Activated naive CD4-positive, alpha-beta T cell treated with anti-CD3 and anti-CD28 coated beads, Interleukin-2, amount 10 ng/mL, durations not matched to agents 7 days and 5 days (primary cell): ENCODE data around the gene MCC.

Experiments used
- CTCF ChIA-PET: fragments of 350-600 bp; sonication (Branson Sonifier 250); formaldehyde crosslinking; loops from one replicate; lab custom pipeline; 2021; ENCODE audit warnings: antibody characterized with exemption; lab: Charles Lee
- DNase-seq: peaks from one replicate; pipeline ENCODE4 v3.0.0-alpha.2; 2020
- H3K27ac Mint-ChIP-seq: one replicate; pipeline ENCODE4 v1.8.0; 2021; ENCODE audit warnings: mild to moderate bottlenecking, moderate library complexity, mixed read lengths
- H3K27me3 Mint-ChIP-seq: one replicate; pipeline ENCODE4 v1.8.0; 2021; ENCODE audit warnings: mild to moderate bottlenecking, mixed read lengths
- H3K36me3 Mint-ChIP-seq: one replicate; pipeline ENCODE4 v1.8.0; 2021; ENCODE audit warnings: mixed read lengths
- H3K4me1 Mint-ChIP-seq: one replicate; pipeline ENCODE4 v1.8.0; 2021; ENCODE audit warnings: mixed read lengths
- H3K4me3 Mint-ChIP-seq: one replicate; pipeline ENCODE4 v1.8.0; 2021; ENCODE audit warnings: mild to moderate bottlenecking, moderate library complexity, mixed read lengths
- H3K9me3 Mint-ChIP-seq: one replicate; pipeline ENCODE4 v1.8.0; 2021; ENCODE audit warnings: mixed read lengths

Gene MCC

GRCh38 chr5:113112435-113112834 is 375.8 kb downstream of the MCC start:
- Mint-ChIP-seq H3K27me3 (peaks cover 5% of the 10 kb centered on the region), H3K4me1 (no peaks in the 10 kb centered on the region), H3K27ac (no peak overlapping the region), H3K36me3 (no peaks in the 10 kb centered on the region), H3K4me3 (no peak overlapping the region), H3K9me3 (no peaks in the 10 kb centered on the region)
- CTCF ChIA-PET = no interaction called here
- no peak for DNase-seq

DNA sequence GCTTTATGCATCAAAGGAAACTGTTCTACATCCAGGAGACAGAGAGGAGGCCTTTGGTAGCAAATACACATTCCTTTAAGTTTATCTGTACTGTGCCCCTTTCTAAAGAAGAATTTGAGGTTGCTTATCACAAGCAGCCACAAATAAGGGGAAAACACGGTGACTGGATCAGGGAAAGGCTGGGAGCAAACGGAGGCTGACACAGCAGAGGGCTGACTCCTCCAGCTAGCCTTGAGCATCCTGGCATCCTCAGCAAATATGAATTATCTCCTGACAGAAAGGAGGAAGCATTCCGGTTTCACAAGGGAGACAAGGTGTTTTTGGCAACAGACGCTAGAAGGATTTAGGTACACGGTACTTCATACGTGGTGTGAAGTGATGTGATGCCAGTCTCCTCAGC is 378.1 kb downstream of the MCC start:
- Mint-ChIP-seq H3K36me3 (no peaks in the 10 kb centered on the region), H3K27me3 (no peaks in the 10 kb centered on the region), H3K9me3 (no peaks in the 10 kb centered on the region), H3K27ac (no peak overlapping the region), H3K4me3 (no peak overlapping the region), H3K4me1 (no peaks in the 10 kb centered on the region)
- DNase-seq = no peak
- CTCF ChIA-PET = no interaction called here

GRCh38 chr5:113109344-113109743 is 378.9 kb downstream of the MCC start:
- no peak for DNase-seq

GRCh38 chr5:113108485-113108884 is 379.8 kb downstream of the MCC start:
- no peaks in the 10 kb centered on the region for H3K36me3 Mint-ChIP-seq
- H3K4me3 Mint-ChIP-seq = no peak overlapping the region
- H3K27ac Mint-ChIP-seq = no peak overlapping the region
- H3K9me3 Mint-ChIP-seq = no peaks in the 10 kb centered on the region
- no peaks in the 10 kb centered on the region for H3K27me3 Mint-ChIP-seq
- no peaks in the 10 kb centered on the region for H3K4me1 Mint-ChIP-seq
- CTCF ChIA-PET = no interaction called here
- no peak for DNase-seq

More at GRCh38 chr5:113109344-113109743, 378.9 kb downstream of the MCC start:
- H3K27me3 Mint-ChIP-seq = no peaks in the 10 kb centered on the region
- H3K9me3 Mint-ChIP-seq = no peaks in the 10 kb centered on the region
- CTCF ChIA-PET = no interaction called here
- no peaks in the 10 kb centered on the region for H3K36me3 Mint-ChIP-seq
- no peaks in the 10 kb centered on the region for H3K4me1 Mint-ChIP-seq
- H3K4me3 Mint-ChIP-seq = no peak overlapping the region
- H3K27ac Mint-ChIP-seq = no peak overlapping the region

- no peak overlapping the region for H3K27ac Mint-ChIP-seq
- no peaks in the 10 kb centered on the region for H3K9me3 Mint-ChIP-seq
- H3K36me3 Mint-ChIP-seq = no peaks in the 10 kb centered on the region
- peaks cover under 1% of the 10 kb centered on the region for H3K27me3 Mint-ChIP-seq
- H3K4me1 Mint-ChIP-seq = no peaks in the 10 kb centered on the region
- CTCF ChIA-PET = no interaction called here
- DNase-seq = no peak
- H3K4me3 Mint-ChIP-seq = no peak overlapping the region
These were observed 381.4 kb downstream of the MCC start for GRCh38 chr5:113106821-113107220.

DNA sequence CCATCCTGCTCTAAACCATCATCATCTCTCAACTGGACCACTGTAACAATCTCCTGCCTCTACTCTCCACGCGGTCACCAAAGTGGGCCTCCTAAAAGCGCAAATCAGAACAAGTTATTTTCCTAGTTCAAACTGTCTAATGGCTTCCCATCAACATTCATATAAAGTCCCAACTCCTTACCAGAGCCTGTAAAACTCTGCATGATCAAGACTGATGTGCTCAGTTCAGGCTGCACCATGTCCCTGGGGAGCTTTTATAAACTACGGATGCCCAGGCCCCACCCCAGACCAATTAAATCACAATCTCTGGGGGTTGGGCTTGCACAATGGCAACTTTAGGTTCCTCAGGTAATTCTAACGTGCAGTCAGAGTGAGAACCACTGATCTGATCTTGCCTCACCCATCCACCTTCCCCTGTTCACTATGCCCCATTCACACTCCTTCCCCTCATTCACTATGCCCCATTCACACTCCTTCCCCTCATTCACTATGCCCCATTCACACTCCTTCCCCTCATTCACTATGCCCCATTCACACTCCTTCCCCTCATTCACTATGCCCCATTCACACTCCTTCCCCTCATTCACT is 382.5 kb downstream of the MCC start:
- CTCF ChIA-PET = no interaction called here
- no peak for DNase-seq
- H3K27me3 Mint-ChIP-seq = peaks cover 3% of the 10 kb centered on the region
- H3K27ac Mint-ChIP-seq = no peak overlapping the region
- H3K4me1 Mint-ChIP-seq = no peaks in the 10 kb centered on the region
- no peaks in the 10 kb centered on the region for H3K36me3 Mint-ChIP-seq
- H3K9me3 Mint-ChIP-seq = no peaks in the 10 kb centered on the region
- no peak overlapping the region for H3K4me3 Mint-ChIP-seq

DNA sequence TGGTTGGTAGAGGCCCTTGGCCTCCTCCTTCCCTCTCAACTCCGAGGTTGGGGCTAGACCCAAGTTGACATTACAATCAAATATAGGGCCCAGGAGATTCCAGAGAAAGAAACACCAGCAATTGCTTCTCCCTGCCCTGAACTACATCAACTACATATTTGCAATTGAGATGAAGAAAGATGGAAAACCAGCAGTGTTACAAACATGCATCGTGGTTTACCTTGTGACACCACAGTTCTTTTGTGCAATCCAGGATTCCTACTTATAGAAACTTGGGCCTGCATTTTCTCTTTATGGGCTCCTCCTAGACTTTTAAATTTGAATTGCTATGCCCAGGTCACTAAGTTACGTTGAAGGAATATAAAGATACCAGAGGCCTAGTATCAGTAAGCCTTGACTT is 384.9 kb downstream of the MCC start:
- H3K36me3 Mint-ChIP-seq = no peaks in the 10 kb centered on the region
- no peaks in the 10 kb centered on the region for H3K4me1 Mint-ChIP-seq
- CTCF ChIA-PET = no interaction called here
- peaks cover 3% of the 10 kb centered on the region for H3K27me3 Mint-ChIP-seq
- no peak overlapping the region for H3K27ac Mint-ChIP-seq
- DNase-seq = no peak
- H3K4me3 Mint-ChIP-seq = no peak overlapping the region
- no peaks in the 10 kb centered on the region for H3K9me3 Mint-ChIP-seq

- Mint-ChIP-seq H3K27ac (no peak overlapping the region), H3K9me3 (no peaks in the 10 kb centered on the region), H3K36me3 (no peaks in the 10 kb centered on the region), H3K4me1 (no peaks in the 10 kb centered on the region), H3K4me3 (no peak overlapping the region), H3K27me3 (peaks cover 3% of the 10 kb centered on the region)
- CTCF ChIA-PET = no interaction called here
- no peak for DNase-seq
These were observed 386.1 kb downstream of the MCC start for GRCh38 chr5:113102121-113102531.

GRCh38 chr5:113100981-113101380 is 387.3 kb downstream of the MCC start:
- no peaks in the 10 kb centered on the region for H3K9me3 Mint-ChIP-seq
- CTCF ChIA-PET = no interaction called here
- H3K4me1 Mint-ChIP-seq = no peaks in the 10 kb centered on the region
- no peak for DNase-seq
- H3K27me3 Mint-ChIP-seq = peaks cover 3% of the 10 kb centered on the region
- H3K27ac Mint-ChIP-seq = no peak overlapping the region
- H3K4me3 Mint-ChIP-seq = no peak overlapping the region
- H3K36me3 Mint-ChIP-seq = no peaks in the 10 kb centered on the region

DNA sequence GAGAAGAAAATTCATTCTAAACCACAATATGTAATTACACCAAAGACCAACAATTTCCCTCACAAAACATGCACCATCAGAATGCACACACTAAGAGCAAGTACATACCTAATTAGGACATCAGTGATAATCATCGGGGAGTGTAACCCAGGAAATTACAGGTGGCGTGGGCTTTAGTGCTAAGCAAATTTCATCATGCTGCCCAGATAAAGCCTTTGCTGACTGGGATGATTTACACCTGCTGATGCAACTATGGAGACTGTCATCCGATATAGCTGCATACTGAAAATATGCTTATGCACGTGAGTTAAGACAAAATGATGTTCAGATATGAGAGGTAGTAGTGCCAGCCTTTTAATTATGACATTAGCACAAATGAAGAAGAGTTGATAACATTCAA is 388.4 kb downstream of the MCC start:
- Mint-ChIP-seq H3K27ac (no peak overlapping the region), H3K4me3 (no peak overlapping the region), H3K27me3 (peaks cover 3% of the 10 kb centered on the region), H3K9me3 (no peaks in the 10 kb centered on the region), H3K4me1 (no peaks in the 10 kb centered on the region), H3K36me3 (no peaks in the 10 kb centered on the region)
- DNase-seq = no peak
- CTCF ChIA-PET = no interaction called here

GRCh38 chr5:113098378-113098777 is 389.9 kb downstream of the MCC start:
- Mint-ChIP-seq H3K4me1 (no peaks in the 10 kb centered on the region), H3K36me3 (no peaks in the 10 kb centered on the region), H3K9me3 (no peaks in the 10 kb centered on the region), H3K27me3 (peaks cover 3% of the 10 kb centered on the region), H3K27ac (no peak overlapping the region), H3K4me3 (no peak overlapping the region)
- DNase-seq = no peak
- CTCF ChIA-PET = no interaction called here

DNA sequence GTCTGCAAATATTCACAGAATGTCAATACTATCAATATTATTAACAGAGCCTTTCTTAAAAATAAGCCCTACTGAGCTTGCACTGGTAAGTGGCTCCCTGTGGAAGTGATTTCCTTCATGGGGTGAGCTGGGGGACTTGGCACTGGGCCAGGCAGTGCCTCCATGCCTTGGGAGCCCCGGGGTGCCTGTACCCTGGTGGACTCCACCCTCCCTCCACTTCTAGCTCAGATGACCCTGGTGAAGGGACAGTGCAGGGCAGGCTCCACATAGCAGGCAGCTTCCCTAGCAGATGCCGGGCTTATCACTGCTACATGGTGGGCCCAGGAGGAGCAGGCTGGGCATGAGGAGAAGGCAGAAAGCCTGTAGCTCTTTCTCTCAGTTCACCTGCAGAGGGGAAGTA is 392.4 kb downstream of the MCC start:
- Mint-ChIP-seq H3K36me3 (no peaks in the 10 kb centered on the region), H3K27ac (no peak overlapping the region), H3K4me1 (no peaks in the 10 kb centered on the region), H3K27me3 (no peaks in the 10 kb centered on the region), H3K9me3 (no peaks in the 10 kb centered on the region), H3K4me3 (no peak overlapping the region)
- CTCF ChIA-PET = no interaction called here
- no peak for DNase-seq

GRCh38 chr5:113093558-113093957 is 394.7 kb downstream of the MCC start:
- no peak for DNase-seq
- H3K36me3 Mint-ChIP-seq = no peaks in the 10 kb centered on the region
- no peaks in the 10 kb centered on the region for H3K4me1 Mint-ChIP-seq
- H3K9me3 Mint-ChIP-seq = no peaks in the 10 kb centered on the region
- H3K4me3 Mint-ChIP-seq = no peak overlapping the region
- H3K27me3 Mint-ChIP-seq = peaks cover 14% of the 10 kb centered on the region
- no peak overlapping the region for H3K27ac Mint-ChIP-seq
- CTCF ChIA-PET = no interaction called here

DNA sequence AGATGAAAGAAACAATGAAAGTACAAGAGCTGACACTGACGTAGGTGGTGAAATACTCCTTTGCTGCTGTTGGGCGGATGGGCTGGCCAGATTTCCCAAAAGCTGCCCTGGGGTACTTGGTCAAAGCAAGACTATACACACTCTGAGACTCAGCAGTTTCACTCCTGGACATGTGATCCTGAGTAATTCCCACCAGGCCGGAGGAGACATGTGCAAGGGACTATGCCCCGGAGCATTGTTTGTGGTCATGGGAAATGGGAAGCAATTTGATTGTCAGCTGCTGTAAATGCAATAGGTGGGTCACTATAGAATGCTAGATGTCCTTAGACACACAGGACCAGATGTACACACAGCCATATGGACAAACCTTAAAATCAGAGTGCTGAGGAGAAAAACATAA is 395.6 kb downstream of the MCC start:
- no peak overlapping the region for H3K27ac Mint-ChIP-seq
- no peaks in the 10 kb centered on the region for H3K36me3 Mint-ChIP-seq
- H3K4me1 Mint-ChIP-seq = no peaks in the 10 kb centered on the region
- no peak for DNase-seq
- no peaks in the 10 kb centered on the region for H3K9me3 Mint-ChIP-seq
- no peak overlapping the region for H3K4me3 Mint-ChIP-seq
- H3K27me3 Mint-ChIP-seq = peaks cover 14% of the 10 kb centered on the region
- CTCF ChIA-PET = no interaction called here

- Mint-ChIP-seq H3K9me3 (no peaks in the 10 kb centered on the region), H3K4me3 (no peak overlapping the region), H3K27ac (no peak overlapping the region), H3K4me1 (no peaks in the 10 kb centered on the region), H3K27me3 (peaks cover 17% of the 10 kb centered on the region), H3K36me3 (no peaks in the 10 kb centered on the region)
- no peak for DNase-seq
- CTCF ChIA-PET = no interaction called here
These were observed 396.6 kb downstream of the MCC start for GRCh38 chr5:113091622-113092021.
